Neutrophil (primary cell): ENCODE measurements around the gene C1QTNF5.

ENCODE experiments used
- H3K27ac ChIP-seq: fragments of 200-600 bp; sonication (generic); 2 replicates; pipeline ENCODE4 v1.5.1; 2016; ENCODE audit warnings: mild to moderate bottlenecking, moderate library complexity
- H3K27me3 ChIP-seq: fragments of 200-600 bp; sonication (generic); 2 replicates; pipeline ENCODE4 v1.6.0; 2016; ENCODE audit warnings: mild to moderate bottlenecking
- H3K36me3 ChIP-seq: fragments of 200-600 bp; sonication (generic); 2 replicates; pipeline ENCODE4 v1.5.1; 2017
- H3K4me1 ChIP-seq, 2 experiments: fragments of 200-600 bp in 1 of 2; sonication (generic) in 1 of 2; 1 replicate in 1 of 2; 2 replicates in 1 of 2; pipeline versions ENCODE4 v1.5.1 to v1.6.1; 2013 to 2016; ENCODE audit warnings: low read depth in 1 of 2, low read length in 1 of 2, mild to moderate bottlenecking in 1 of 2, moderate library complexity in 1 of 2; ENCODE audit not compliant: control insufficient read depth in 1 of 2, insufficient read depth in 1 of 2
- H3K4me3 ChIP-seq, 2 experiments: fragments of 200-600 bp in 1 of 2; sonication (generic) in 1 of 2; 1 replicate in 1 of 2; 2 replicates in 1 of 2; pipeline ENCODE4 v1.5.1; 2013 to 2016; ENCODE audit warnings: low read depth in 1 of 2, low read length in 1 of 2, mild to moderate bottlenecking in 1 of 2, moderate library complexity in 1 of 2
- H3K9me3 ChIP-seq: fragments of 200-600 bp; sonication (generic); 2 replicates; pipeline ENCODE4 v1.5.1; 2016
- TF ChIP-seq, protein P1 (sequence below): fragments of 200-600 bp; sonication (generic); IDR thresholded peaks from 2 replicates; pipeline ENCODE4 v1.5.1; 2016; ENCODE audit warnings: antibody characterized with exemption

C1QTNF5 gene

DNA sequence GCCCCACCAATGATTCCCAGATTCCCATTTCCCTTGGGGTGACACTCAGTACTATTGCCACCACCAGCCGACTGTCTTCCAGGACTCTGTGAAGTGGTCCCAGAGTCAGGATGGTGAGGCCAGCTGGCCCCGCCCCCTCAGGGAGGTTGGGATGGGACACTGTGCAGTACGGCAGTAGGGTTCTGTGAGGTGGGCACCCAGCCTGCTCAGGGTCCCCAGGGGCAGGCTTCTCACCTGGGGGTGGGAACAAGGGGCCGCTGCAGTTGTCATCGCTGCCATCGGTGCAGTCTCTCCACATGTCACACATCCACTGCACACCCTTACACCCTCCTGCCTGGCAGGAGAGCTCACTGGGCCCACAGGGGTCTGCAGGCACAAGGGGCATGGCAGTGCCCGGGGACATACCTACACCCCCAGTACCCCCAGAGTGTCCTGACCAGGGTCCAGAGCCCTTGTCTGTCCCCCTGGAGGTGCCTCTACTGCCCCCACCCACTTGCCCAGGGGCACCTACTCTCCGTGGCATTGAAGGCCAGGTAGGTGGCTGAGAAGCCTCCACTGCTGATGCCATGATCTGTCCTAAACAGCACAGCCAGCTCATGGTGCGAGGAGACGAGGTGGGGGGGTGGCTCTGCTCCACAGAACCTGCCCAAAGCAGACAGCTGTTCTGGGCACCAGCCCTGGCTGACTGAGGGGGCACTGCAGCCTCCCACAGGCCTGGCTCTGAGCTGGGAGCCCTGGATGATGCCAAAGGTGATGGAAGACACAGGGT lies 1.9 kb upstream of the C1QTNF5 start:
- TF ChIP-seq, protein P1, sequence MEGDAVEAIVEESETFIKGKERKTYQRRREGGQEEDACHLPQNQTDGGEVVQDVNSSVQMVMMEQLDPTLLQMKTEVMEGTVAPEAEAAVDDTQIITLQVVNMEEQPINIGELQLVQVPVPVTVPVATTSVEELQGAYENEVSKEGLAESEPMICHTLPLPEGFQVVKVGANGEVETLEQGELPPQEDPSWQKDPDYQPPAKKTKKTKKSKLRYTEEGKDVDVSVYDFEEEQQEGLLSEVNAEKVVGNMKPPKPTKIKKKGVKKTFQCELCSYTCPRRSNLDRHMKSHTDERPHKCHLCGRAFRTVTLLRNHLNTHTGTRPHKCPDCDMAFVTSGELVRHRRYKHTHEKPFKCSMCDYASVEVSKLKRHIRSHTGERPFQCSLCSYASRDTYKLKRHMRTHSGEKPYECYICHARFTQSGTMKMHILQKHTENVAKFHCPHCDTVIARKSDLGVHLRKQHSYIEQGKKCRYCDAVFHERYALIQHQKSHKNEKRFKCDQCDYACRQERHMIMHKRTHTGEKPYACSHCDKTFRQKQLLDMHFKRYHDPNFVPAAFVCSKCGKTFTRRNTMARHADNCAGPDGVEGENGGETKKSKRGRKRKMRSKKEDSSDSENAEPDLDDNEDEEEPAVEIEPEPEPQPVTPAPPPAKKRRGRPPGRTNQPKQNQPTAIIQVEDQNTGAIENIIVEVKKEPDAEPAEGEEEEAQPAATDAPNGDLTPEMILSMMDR, result no peak
- Histone ChIP-seq H3K4me1 (peaks cover 14 to 25% of the 10 kb centered on the region in 2 experiments), H3K27ac (no peak overlapping the region), H3K36me3 (no peaks in the 10 kb centered on the region), H3K9me3 (no peaks in the 10 kb centered on the region), H3K27me3 (peaks cover 93% of the 10 kb centered on the region), H3K4me3 (no peak overlapping the region)

DNA sequence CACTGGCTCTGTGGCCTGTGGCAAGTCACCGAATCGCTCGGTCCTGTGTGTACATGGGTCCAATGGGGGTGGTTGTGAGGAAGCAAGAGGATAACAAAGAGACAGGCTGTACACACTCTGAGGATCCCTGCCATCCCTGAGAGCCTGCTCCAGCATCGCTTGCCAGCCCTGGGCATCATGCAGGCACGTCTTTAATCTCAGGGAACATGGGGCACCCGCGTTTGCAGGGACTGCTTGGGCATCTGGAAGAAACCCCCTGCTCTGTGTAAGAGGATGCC lies 1.3 kb upstream of the C1QTNF5 start:
- Histone ChIP-seq H3K4me1 (peaks cover 14 to 25% of the 10 kb centered on the region in 2 experiments), H3K9me3 (no peaks in the 10 kb centered on the region), H3K4me3 (no peak overlapping the region), H3K36me3 (no peaks in the 10 kb centered on the region), H3K27me3 (peaks cover 87% of the 10 kb centered on the region), H3K27ac (no peak overlapping the region)
- TF ChIP-seq, protein P1, result no peak

DNA sequence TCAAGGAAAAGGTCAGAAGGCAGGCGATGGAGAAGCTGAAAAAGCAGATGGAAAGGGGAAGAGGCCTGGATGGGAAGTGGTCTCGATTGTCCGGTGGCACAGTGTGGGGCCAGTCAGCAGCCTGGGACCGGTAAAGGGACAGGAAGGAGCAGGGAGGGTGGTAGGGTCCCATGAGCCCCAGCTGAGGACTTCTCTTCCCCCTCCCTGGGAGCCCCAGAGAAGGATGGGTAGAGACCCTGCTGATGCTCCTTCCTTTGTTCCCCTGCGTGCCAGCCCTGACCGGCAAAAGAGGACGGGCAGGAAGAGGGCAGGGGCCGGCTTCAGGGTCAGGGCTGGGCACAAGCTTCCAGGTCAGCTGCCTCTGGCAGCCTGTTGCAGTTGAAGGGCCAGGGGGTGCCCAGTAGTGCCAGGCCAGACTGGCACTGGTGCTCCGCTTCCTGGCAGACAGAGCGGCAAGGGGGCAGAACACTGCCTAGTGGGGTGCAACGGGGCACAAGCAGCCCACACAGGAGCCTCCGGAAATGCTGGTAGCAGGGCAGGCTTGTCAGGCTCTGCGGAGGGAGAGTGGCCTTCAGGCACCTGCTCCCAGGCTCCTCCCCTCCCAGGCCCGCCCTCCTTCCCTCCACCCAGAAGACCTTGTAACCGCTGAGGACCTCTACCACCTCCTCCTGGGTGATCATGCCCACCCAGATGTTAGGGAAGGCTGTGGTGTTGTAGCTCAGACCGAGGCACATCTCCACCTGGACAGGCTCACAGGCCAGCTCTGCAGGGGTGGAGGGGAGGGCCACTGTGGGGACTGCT lies 739 bp upstream of the C1QTNF5 start:
- H3K27ac ChIP-seq, result no peak overlapping the region
- TF ChIP-seq, protein P1, result no peak
- H3K27me3 ChIP-seq, result peaks cover 82% of the 10 kb centered on the region
- peaks cover 14 to 25% of the 10 kb centered on the region in 2 experiments for H3K4me1 ChIP-seq
- H3K9me3 ChIP-seq, result no peaks in the 10 kb centered on the region
- no peaks in the 10 kb centered on the region for H3K36me3 ChIP-seq
- H3K4me3 ChIP-seq, result no peak overlapping the region

DNA sequence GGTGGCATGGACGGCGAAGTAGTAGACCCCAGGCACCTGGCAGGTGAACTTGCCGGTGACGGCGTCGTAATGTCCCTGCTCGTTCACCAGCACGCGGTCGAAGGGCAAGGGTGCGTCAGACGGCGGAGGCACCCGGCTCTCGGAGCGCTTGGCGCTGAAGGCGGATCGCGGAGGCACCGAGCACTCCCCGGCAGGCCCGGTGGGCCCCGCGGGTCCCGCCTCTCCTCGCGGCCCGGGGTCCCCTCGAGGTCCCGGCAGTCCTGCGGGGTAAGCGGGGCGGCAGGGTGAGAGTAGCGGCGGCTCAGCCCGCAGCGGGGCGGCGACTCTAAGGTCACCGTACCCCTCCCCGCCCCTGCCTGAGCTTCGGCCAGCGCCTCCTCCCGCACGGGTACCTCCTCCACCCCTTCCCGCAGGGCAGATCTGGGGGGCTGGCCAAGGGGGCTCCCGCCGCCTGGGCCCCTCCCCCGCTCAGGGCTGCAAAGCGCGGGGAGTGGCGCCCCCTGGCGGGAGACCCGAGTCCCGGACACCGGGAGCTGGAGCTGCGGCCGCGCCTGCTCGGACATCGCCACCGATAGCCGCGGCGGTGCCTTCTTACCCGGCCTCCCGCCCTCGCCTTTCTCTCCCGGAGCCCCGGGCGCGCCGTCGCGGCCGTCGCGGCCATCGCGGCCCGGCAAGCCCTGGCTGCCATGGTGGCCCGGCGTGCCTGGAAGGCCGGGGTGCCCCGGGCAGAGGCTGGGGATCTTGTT lies 921 bp downstream of the C1QTNF5 start:
- H3K27ac ChIP-seq, result no peak overlapping the region
- H3K36me3 ChIP-seq, result no peaks in the 10 kb centered on the region
- H3K4me3 ChIP-seq, result peak overlapping the region; percentile 17 to 29
- no peaks in the 10 kb centered on the region for H3K9me3 ChIP-seq
- TF ChIP-seq, protein P1, result peak; percentile 63
- peaks cover 21 to 31% of the 10 kb centered on the region in 2 experiments for H3K4me1 ChIP-seq
- H3K27me3 ChIP-seq, result peaks cover 65% of the 10 kb centered on the region

DNA sequence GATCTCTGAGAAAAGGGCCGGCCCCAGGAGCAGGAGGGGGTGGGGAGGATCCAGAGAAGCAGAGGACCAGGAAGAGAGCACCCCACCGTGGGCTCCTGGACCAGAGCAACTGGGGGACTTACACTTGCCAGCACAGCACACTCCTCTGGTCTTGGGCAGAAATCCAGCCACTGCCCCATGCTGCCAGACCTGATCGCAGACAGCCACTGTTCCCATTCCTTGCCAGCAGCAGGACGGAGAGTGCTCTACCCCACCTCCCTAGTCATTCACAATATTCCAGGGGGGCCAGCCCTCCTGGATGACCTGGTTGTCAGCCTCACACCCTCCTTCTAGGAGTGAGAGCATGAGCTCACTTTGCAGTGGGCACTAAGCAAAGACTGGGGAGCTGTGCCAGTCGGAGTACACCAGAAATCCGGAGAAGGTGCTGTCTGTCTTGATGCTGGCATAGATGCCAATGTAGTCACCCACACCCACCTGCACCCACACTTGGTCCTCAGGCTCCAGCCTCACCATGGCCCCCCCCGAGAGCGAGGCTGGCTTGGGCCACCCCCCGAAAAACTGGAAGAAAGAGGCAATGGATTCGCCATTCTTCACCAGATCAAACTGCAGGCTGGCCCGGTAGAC lies 1.6 kb downstream of the C1QTNF5 start:
- TF ChIP-seq, protein P1, result no peak
- H3K36me3 ChIP-seq, result no peaks in the 10 kb centered on the region
- H3K27ac ChIP-seq, result no peak overlapping the region
- peak overlapping the region in 1 of 2 experiments; percentile 29 for H3K4me3 ChIP-seq
- H3K4me1 ChIP-seq, result peaks cover 25 to 34% of the 10 kb centered on the region in 2 experiments
- H3K9me3 ChIP-seq, result no peaks in the 10 kb centered on the region
- peaks cover 58% of the 10 kb centered on the region for H3K27me3 ChIP-seq
